HG02571 (cell line): ENCODE data around the gene ZNF675.
"Not testable (repeated sequence)": the region's sequence is repeated elsewhere in the genome, so short reads cannot be mapped to it uniquely, and the experiment has no call there.

Experiments
- ATAC-seq: cut with Tn5 transposase; IDR thresholded peaks from one replicate; pipeline ENCODE4 v1.9.1; 2021; ENCODE audit warnings: mild to moderate bottlenecking, moderate library complexity; ENCODE audit not compliant: unreplicated experiment

Gene ZNF675

GRCh38 chr19:23686621-23687423 lies at the start of gene ZNF675:
Gene ZNF675 (minus strand): TSS chr19:23687212. CDS start chr19:23687033, 179 bp downstream.
- ATAC-seq, result peak; percentile 86

- ATAC-seq, result not testable (repeated sequence)
Measured at GRCh38 chr19:23730729-23731465, 43.9 kb upstream of the ZNF675 start.

- not testable (repeated sequence) for ATAC-seq
Measured at GRCh38 chr19:23724161-23724560, 37.1 kb upstream of the ZNF675 start.

- no peak for ATAC-seq
Measured at GRCh38 chr19:23718802-23719201, 31.8 kb upstream of the ZNF675 start.

- ATAC-seq, result no peak
Measured at GRCh38 chr19:23716792-23717191, 29.8 kb upstream of the ZNF675 start.

GRCh38 chr19:23709347-23709746 lies 22.3 kb upstream of the ZNF675 start:
- ATAC-seq, result no peak

GRCh38 chr19:23706657-23707056 lies 19.6 kb upstream of the ZNF675 start:
- no peak for ATAC-seq

GRCh38 chr19:23699521-23699860 lies 12.5 kb upstream of the ZNF675 start:
- ATAC-seq, result no peak

- no peak for ATAC-seq
Measured at GRCh38 chr19:23698711-23699520, 11.9 kb upstream of the ZNF675 start.

- not testable (repeated sequence) for ATAC-seq
Measured at GRCh38 chr19:23692937-23693336, 5.9 kb upstream of the ZNF675 start.

- no peak for ATAC-seq
Measured at GRCh38 chr19:23673132-23673531, 13.9 kb downstream of the ZNF675 start.

- not testable (repeated sequence) for ATAC-seq
Measured at GRCh38 chr19:23668606-23669005, 18.4 kb downstream of the ZNF675 start.

- ATAC-seq, result no peak
Measured at GRCh38 chr19:23665651-23666410, 21.2 kb downstream of the ZNF675 start.

GRCh38 chr19:23649817-23650216 lies 37.2 kb downstream of the ZNF675 start:
- ATAC-seq, result not testable (repeated sequence)
